Loucy (cell line): ENCODE measurements around the gene RNF141.

Source experiments
- EZH2phosphoT487 ChIP-seq: fragments of 200-600 bp; IDR thresholded peaks from 2 replicates; pipeline ENCODE4 v1.6.1; 2018; ENCODE audit warnings: antibody characterized with exemption, mild to moderate bottlenecking, moderate library complexity, borderline replicate concordance
- TF ChIP-seq, protein P1 (sequence below): fragments of 200-600 bp; sonication (generic); conservative IDR thresholded peaks from 2 replicates; pipeline ENCODE4 v1.5.1; 2014; ENCODE audit warnings: mild to moderate bottlenecking, antibody characterized with exemption, low read length

DNA sequence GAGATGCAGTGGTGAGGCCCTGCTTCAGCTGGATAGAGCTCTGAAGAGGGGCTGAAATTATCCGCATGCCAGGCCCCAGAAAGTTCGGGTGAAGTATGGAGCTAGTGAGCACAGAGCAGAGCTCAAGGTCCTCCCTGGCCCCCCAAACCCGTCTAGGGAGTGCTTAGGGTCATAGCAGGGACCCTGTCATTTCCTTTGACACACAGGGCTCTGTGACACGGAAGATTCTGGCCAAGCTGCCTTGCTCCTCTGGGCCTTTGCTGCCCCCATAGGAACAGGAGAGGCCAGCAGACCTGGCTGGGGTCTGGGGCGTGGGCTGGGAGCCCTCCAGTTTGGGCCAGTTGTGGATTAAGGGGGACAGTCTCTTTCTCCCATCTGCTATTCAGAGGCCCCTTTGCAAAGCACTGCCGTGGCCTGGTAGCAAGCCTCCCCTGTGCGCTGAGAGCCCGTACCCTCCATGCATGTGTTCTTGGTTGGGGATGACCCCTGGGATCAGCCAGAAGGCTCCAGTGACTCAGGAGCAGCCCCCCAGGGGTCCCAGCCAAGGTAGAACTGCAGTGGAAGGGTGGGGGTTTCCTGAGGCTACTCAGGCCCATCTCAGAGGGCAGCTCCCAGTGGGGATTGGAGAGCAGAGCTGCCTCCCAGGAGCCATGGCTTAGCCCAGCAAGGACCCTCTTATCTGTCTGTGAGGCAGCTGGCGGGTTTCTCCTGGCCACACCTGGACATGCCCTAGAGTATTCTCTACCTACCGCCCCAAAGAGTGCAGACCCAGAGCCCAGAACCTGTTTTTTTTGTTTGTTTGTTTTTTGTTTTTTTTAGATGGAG lies 42.3 kb downstream of the RNF141 start:
- TF ChIP-seq, protein P1, sequence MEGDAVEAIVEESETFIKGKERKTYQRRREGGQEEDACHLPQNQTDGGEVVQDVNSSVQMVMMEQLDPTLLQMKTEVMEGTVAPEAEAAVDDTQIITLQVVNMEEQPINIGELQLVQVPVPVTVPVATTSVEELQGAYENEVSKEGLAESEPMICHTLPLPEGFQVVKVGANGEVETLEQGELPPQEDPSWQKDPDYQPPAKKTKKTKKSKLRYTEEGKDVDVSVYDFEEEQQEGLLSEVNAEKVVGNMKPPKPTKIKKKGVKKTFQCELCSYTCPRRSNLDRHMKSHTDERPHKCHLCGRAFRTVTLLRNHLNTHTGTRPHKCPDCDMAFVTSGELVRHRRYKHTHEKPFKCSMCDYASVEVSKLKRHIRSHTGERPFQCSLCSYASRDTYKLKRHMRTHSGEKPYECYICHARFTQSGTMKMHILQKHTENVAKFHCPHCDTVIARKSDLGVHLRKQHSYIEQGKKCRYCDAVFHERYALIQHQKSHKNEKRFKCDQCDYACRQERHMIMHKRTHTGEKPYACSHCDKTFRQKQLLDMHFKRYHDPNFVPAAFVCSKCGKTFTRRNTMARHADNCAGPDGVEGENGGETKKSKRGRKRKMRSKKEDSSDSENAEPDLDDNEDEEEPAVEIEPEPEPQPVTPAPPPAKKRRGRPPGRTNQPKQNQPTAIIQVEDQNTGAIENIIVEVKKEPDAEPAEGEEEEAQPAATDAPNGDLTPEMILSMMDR = no peak
- TF ChIP-seq EZH2phosphoT487 = no peak
